H4 (cell line): ENCODE measurements around the gene KIAA1958. TPM values are rescaled to one million over a fixed set of nuclear protein-coding genes. Genes with fewer than 3 reads are reported as not detected.

Experiments
- total RNA-seq: library from RNA; depleted of rRNA; stranded (reverse); fragments of >200 nt; shearing (Covaris generic); gene quantifications from 2 replicates; pipeline ENCODE4 v1.2.3, GENCODE V29; 2014; rRNA removed

The KIAA1958 gene
- total RNA-seq, 1 experiment from 2014 or later, result 1.4 TPM

Other genes starting within 250 kb of the KIAA1958 start
- gene PTBP3, start 153.2 kb upstream of the KIAA1958 start, total RNA-seq, result 21.0 and 30.8 TPM in 2 replicates
- gene HSDL2, start 106.7 kb upstream of the KIAA1958 start, total RNA-seq, result 37.2 and 45.6 TPM in 2 replicates
- gene INIP, start 231.3 kb downstream of the KIAA1958 start, total RNA-seq, result 34.7 and 45.8 TPM in 2 replicates